Fibroblast of the aortic adventitia (primary cell): ENCODE measurements around the gene YPEL2. TPM values are rescaled to one million over a fixed set of nuclear protein-coding genes. Genes with fewer than 3 reads are reported as not detected.

Experiments used
- DNase-seq: peaks from one replicate; pipeline ENCODE4 v3.0.0-alpha.2; 2010; ENCODE audit warnings: low read depth
- H3K4me3 ChIP-seq: 2 replicates; pipeline ENCODE4 v1.5.1; 2011; ENCODE audit warnings: low read depth, mild to moderate bottlenecking, control low read depth, low read length, moderate library complexity
- total RNA-seq: library from RNA; depleted of rRNA; stranded (reverse); fragments of >200 nt; gene quantifications from 2 replicates; pipeline ENCODE4 v1.2.3, GENCODE V29; 2012; ENCODE audit warnings: low replicate concordance
- TF ChIP-seq, protein P1 (sequence below): IDR thresholded peaks from 2 replicates; pipeline ENCODE4 v1.5.1; 2011; ENCODE audit warnings: mild to moderate bottlenecking, low read length, control low read depth, inconsistent platforms; ENCODE audit not compliant: insufficient read depth

YPEL2 gene
- total RNA-seq, 1 donor, result 10.8 TPM

DNA sequence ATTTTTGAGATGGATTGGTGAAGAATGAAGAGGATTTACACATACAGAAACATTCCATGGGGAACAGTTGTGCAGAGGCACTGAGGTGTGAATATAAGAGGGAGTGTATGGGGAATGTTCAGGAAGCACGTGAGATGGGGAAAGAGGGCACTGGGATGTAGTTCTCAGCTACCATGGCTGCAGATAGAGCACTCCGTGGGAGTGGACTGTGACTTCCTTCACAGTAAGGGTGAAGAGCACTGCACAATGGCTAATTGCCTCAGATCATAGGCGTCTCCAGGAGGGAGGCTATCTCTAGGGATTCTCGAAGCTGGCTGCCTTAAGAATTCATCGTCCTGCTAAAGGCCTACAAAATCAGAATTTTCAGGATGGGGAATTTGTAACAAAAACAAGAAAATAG lies 7.0 kb downstream of the YPEL2 start:
- TF ChIP-seq, protein P1, sequence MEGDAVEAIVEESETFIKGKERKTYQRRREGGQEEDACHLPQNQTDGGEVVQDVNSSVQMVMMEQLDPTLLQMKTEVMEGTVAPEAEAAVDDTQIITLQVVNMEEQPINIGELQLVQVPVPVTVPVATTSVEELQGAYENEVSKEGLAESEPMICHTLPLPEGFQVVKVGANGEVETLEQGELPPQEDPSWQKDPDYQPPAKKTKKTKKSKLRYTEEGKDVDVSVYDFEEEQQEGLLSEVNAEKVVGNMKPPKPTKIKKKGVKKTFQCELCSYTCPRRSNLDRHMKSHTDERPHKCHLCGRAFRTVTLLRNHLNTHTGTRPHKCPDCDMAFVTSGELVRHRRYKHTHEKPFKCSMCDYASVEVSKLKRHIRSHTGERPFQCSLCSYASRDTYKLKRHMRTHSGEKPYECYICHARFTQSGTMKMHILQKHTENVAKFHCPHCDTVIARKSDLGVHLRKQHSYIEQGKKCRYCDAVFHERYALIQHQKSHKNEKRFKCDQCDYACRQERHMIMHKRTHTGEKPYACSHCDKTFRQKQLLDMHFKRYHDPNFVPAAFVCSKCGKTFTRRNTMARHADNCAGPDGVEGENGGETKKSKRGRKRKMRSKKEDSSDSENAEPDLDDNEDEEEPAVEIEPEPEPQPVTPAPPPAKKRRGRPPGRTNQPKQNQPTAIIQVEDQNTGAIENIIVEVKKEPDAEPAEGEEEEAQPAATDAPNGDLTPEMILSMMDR, result no peak
- H3K4me3 ChIP-seq, result no peak overlapping the region
- no peak for DNase-seq

DNA sequence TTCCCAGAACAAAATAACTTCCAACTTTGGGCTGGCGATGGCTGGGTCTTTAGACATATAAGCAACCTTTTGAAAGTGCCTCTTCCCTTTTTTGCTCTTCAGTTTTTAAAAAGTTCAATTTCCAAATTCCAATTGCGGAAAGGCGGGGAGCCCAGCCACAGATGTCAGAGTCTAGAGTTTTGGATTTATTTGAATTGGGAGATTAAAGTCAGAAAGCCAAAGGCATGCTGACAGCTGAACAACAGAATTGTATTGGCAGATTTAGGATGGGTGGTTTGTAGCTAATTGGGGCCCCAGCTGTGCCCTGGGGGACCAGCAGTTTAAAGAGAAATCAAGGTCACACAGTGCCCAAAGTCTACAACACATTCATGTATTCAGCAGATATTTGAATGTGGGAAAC lies 10.5 kb downstream of the YPEL2 start:
- TF ChIP-seq, protein P1, result no peak
- H3K4me3 ChIP-seq, result no peak overlapping the region
- DNase-seq, result no peak

DNA sequence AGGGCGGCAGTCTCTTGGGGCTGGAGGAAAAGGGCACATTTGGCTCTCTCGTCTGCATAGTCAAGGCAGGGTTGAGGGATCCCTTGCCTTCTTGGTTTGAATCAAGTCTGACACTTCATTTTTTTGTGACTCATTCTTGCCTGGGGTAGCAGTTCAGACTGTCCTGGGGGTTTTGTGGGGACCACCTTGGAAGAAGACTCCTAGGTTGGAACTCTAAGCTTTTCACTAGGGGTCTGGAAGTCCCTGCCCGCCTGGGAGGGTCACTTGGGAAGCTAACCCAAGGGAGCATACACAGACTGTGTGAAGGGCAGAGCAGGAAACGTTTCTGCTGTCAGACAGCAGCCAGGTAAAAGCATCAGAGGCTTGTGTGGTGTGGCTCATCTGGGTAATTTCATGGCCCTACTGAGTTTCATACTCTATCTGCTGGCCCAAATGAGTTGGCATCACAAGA lies 11.3 kb downstream of the YPEL2 start:
- DNase-seq, result no peak
- no peak overlapping the region for H3K4me3 ChIP-seq
- TF ChIP-seq, protein P1, result no peak

DNA sequence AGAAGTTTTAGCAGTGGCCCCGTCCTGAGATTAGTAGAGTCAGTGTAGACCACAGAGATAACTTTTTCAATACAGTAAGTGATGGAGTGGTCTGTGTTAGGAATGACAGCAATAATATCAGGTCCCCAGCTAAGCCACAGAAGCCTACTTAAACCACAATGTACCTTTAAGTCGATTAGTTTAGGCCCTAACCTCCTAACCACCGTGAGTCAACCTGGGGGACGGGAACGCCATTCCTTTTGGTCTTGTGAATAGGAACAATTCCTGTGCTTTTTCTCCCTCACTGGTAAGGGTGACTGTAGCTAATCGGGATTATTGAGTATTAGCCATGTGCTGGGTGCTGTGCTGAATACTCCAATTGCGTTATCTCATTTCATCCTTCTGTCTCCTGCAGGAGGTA lies 14.0 kb downstream of the YPEL2 start:
- no peak for DNase-seq
- H3K4me3 ChIP-seq, result no peak overlapping the region
- TF ChIP-seq, protein P1, result no peak

DNA sequence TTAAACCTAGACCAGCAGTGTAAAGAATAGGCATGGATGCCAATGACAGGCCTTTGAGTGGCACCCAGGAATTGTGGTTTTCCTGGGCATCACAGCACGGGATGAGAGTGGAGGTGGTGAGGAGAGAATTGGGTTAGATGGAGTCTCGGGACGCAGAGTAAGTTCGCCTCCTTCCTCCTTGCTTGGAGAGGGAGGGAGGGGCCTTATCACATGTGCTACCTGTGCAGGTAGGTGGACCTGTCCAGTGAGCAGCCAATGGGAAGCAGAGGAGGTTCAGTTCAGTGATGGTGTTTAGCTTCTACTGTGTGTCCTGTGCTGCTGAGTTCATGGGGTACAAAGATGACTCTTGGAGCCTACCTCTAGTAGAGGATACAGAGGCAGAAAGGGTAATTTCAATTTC lies 14.9 kb downstream of the YPEL2 start:
- DNase-seq, result no peak
- TF ChIP-seq, protein P1, result no peak
- no peak overlapping the region for H3K4me3 ChIP-seq

DNA sequence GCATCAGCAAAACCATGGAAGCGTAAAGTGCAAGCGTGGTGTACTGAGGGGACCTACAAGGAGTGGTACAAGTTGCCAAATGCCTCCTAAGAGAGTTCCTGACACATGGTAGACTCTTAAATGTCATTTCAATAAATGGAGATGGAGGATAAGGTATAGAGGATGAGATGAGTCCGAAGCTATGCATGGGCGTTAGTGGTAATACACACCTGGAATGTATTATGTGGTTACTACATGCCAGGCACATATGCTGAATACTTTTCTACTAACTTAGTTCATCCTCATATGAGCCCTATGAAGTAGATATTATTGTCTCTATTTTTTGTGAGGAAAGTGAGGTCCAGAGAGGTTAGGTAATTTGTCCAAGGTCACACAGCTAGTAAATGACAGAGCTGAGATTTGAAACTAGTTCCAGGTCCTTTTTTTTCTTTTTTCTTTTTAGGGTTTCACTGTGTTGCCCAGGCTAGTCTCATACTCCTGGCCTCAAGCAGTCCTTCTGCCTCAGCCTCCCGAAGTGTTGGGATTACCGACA lies 15.5 kb downstream of the YPEL2 start:
- no peak for DNase-seq
- H3K4me3 ChIP-seq, result no peak overlapping the region
- TF ChIP-seq, protein P1, result no peak

DNA sequence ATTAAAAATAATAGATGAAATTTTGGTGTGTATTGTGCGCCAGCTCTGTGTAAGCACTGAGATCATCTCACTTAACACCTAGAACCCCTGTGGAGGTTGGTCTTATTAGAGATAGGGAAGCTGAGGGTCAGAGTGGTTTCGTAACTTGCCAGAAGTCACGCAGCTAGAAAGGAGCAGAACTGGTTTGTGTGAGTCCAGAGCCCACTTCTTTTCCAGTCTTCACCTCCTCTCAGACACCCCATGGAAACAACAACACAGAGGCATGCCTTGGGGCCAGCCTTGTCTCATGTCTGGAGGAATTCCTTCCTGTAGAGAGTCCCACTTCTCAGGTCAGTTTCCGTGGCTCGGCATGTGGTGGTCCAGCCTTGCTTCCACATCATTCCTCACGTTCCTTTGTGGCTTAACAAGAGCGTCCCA lies 16.5 kb downstream of the YPEL2 start:
- TF ChIP-seq, protein P1, result no peak
- H3K4me3 ChIP-seq, result no peak overlapping the region
- no peak for DNase-seq
